GM19023 (cell line): ENCODE measurements around the gene TECR.
"Not testable (repeated sequence)": the region's sequence is repeated elsewhere in the genome, so short reads cannot be mapped to it uniquely, and the experiment has no call there.

Experiments used
- ATAC-seq: cut with Tn5 transposase; IDR thresholded peaks from one replicate; pipeline ENCODE4 v1.9.1; 2021; ENCODE audit warnings: mild to moderate bottlenecking, moderate library complexity; ENCODE audit not compliant: unreplicated experiment

TECR gene

DNA sequence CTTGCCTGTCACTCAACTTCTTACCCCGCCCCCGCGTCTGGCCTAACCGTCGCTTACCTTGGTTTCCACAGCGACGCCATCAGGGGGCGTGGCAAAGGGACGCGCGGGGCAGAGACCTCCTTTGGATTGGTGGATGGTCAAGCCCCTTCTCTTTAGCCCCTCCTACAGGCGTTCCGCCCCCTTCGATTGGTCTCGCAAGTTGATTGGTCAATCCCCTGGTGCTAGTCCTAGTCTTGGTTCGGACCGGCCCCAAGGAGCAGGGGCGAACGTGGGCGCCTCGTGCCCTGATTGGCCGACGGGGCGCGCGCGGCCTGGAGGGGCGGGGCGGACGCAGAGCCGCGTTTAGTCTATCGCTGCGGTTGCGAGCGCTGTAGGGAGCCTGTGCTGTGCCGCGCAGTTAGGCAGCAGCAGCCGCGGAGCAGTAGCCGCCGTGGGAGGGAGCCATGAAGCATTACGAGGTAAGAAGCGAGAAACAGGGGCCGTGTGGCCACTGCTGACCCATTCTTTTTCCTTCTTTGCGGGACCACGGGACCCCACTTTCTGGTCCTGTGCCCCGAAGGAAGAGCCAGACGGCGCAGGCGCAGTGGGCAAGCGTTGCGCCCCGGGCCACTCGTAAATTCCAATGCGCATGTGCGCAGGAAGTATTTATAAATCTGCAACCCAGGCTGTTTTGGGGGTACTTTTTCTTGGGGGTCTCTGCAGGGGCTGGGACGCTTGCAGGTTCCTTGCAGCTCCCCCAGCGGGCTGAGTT lies at the start of gene TECR:
Gene TECR, plus strand, starts transcription at position 341 of the 751 bp plus-strand sequence. Its CDS starts 103 bp downstream, at position 444.
- peak; percentile 95 for ATAC-seq

GRCh38 chr19:14479975-14480699 lies 49.3 kb upstream of the TECR start:
- no peak for ATAC-seq

DNA sequence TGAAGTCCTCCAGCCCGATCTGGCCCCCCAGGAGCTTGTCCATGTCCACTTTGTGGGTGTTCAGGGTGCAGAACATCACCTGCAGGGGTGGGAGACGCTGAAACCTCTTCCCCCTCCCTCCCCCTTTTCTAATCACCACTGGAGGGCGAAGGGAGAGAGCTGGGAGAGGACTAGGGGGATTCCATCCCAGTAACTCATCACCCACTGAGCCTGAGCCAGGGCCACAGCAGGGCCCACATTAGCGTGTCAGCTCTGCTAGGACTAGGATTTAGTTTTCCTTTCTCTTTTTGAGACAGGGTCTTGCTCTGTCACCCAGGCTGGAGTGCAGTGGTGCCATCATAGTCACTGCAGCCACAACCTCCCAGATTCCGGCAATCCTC lies 48.7 kb upstream of the TECR start:
- ATAC-seq = no peak

DNA sequence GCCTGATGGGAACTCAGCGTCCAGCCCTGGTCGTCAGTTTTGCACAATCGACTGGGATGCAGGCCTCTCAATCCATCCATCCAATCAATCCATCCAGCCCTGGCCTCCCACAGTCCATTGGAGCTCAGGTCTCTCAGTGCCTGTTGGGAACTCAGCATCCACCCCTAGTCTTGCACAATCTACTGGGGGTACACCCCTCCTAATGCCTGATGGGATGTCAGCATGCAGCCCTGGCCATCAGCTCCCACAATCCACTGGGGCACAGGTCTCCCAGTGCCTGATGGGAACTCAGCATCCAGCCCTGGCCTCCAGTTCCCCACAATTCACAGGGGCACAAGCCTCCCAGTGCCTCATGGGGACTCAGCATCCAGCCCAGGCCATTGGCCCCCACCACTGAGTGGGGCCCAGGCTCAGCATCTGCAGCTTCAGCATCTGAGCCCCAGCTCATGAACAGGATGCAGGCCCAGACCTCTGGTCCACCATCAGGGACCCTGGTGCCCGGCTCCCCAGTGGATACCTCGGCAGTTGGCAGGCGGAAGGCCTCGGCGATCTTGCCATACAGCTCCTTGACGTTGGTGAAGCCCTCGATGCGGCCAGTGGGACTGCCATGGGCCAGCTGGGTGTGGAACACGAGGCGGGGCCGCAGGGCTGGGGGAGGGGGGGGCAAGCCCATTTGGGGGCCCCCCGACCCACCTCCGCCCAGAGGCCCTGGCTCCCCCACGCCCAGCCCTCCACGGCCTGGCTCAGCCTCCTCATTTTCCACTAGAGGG lies 47.0 kb upstream of the TECR start:
- no peak for ATAC-seq

DNA sequence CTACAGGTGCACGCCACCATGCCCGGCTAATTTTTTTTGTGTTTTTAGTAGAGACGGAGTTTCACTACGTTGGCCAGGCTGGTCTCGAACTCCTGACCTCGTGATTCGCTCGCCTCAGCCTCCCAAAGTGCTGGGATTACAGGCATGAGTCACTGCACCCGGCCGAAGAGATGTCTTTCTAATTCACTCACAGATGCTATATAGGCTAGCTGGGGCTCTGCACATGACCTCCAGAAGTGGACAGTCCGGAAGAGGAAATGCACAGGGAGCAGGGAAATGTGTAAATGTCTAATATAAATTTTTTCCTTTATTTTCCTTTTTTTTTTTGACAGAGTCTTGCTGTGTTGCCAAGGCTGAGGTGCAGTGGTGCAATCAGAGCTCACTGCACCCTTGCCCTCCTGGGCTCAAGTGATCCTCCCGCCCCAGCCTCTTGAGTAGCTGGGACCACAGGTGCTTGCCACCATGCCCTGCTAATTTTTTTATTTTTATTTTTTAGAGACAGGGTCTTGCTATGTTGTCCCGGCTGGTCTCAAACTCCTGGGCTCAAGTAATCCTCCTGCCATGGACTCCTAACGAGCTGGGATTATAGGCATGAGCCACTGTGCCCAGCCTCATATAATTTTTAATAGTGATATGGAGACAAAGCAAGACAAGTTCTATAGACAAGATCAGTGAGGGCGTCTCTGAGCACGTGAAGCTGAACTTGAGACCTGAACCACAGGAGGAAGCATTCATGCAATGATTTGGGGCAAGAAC lies 41.8 kb upstream of the TECR start:
- no peak for ATAC-seq

DNA sequence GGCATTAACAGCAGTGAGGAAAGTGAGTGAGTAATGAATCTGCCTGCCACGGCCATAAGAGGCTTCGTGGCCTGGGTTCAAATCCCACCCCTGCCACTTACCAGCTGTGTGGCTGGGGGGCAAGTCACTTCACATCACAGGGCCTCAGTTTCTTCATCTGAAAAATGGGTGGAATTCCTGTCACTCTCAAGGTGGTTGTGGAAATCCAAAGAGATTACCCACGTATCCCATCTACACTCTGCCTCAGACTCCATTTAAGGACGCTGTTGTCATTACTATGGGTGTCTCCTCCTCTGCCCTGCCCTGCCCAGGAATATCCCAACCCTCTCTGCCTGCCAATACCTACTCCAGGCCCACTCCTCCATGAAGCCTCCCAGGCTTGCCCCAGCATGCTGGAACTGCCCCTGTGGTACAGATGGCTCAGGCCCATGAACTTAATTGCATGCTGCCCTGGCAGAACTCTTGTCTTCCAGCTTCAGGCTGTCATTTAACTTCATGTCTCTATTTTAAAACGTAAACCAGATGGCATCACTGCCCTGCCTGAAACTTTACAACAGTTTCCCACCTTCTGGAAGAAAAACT lies 36.5 kb upstream of the TECR start:
- no peak for ATAC-seq

DNA sequence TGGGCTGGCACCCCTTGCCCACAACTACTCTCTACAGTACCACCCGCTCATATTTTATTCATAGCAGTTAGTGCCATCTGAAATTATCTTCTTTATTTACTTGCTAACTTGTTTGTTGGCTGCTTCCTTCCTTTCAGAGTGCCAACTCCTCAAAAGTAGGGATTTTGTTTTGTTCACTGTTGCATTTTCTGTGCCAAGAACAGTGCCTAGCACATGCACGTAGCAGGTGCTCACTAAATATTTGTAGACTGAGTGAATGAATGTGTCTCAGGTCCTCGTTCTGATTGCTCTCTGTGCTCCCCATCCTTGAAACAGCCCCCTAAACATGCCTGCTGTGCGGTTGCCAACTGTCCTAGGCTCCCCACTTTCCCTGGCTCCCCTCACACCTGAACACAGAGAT lies 35.0 kb upstream of the TECR start:
- no peak for ATAC-seq

GRCh38 chr19:14494910-14495671 lies 34.3 kb upstream of the TECR start:
- ATAC-seq = no peak

DNA sequence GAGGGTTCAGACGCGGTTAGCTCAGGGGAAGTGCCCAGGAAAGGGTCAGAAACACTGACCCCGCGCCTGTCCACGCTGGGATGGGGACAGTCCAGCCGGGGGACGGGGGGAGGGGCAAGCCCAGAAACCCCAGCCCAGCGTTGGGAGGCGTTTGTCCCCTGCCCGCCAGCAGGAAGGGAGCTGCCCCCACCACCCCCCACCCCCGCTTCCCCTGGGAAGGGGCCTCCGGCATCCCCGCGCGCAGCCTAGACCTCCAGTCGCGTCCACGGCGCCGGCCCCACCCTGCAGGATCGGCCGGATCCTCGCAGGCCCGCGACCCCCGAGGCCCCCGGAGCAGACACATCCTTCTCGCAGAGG lies 33.7 kb upstream of the TECR start:
- peak; percentile 16 for ATAC-seq

GRCh38 chr19:14496029-14496833 lies 33.2 kb upstream of the TECR start, which contains the start of gene GIPC1:
GIPC1 (minus strand) TSS chr19:14496127; CDS start chr19:14482976, 13,151 bp downstream.
- ATAC-seq = peak; percentile 79

DNA sequence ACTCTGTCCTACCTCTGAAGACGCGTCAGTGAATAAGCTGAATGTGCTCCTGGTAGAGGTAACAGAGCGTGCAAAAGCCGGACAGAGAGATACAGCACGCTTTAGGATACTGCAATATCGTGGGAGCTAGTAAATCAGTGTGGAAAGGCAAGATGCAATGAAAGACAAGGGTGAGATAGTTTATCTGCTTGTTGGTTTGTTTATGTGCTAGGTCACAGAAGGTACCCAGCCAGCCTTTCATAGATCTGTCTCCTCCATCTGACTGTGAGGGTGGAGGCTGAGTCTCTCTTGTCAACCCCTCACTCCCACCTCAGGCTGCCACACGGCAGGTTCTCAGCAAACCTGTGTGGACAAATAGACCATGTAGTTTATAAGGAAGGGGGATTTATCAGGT lies 32.6 kb upstream of the TECR start:
- no peak for ATAC-seq

DNA sequence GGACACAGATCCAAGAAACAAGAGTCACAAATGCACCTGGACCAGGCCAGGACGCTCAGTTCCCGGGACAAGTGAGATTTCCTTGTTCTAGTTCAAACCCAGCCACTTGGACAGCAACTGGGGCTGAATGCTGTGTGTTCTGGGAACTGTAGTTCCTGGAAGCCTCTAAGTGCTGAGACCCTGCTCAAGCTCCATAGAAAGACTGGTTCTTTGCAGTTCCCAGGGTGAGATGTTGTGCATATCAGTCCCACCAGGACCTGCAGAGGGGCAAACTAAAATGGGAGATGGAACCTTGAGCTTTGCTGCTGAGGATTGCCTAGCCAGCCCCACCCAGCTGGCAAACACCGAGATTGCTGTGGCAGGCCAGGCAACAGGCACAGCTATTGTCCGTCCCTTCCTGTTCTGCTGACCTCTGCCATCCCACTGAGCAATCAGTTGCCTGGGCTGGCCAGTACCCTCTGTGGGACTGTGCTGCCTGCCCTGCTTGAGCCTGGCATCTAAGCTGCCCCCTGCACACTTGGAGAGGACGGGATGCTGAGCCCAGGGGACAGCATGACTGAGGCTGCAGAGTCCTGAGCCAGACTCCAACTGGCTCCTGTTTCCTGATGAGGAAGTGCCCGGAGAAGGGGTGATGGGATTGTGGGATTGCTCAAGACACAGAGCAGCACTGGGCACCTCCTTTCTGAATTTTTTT lies 32.0 kb upstream of the TECR start:
- ATAC-seq = no peak

DNA sequence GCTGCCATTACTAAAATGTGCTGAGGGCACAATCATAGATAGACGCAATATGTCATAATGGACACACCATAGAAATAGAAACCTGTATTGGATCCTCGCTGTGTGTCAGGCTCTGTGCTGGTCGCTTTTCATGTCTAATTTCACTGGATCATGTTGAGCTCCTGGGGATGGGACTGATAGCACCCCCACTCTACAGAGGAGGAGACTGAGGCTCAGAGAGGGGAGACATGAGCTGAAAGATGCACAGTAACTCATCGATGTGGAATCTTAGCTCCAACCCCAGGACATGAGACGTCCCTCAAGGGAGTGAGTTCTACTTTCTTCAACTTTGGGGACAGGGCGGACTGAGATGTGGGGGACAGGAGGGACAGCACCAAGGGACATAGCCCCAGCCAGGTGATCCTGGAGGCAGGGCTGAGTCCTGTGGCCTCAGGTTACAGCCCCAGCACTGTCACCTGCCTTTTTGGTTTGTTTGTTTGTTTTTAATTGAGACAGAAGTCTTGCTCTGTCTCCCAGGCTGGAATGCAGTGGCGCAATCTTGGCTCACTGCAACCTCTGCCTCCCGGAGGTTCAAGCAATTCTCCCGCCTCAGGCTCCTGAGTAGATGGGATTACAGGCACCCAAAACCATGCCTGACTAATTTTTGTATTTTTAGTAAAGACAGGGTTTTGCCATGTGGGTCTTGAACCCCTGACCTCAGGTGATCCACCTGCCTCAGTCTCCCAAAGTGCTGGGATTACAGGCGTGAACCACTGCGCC lies 26.9 kb upstream of the TECR start:
- no peak for ATAC-seq

DNA sequence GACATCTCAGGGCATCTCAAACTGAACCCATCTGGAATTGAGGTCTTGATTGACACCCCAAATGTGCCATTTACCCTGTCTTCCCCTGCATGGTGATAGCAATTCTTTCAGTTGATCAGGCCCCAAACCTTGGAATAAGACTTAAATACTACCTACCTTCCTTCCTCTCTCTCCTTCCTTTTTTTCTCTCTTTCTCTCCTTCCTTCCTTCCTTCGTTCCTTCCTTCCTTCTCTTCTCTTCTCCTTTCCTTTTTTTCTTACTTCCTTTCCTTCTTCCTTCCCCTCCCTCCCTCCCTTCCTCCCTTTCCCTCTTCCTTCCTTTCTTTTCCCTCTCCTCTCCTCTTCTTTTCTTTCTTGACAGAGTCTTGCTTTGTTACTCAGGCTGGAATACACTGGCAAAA lies 26.1 kb upstream of the TECR start:
- ATAC-seq = no peak

GRCh38 chr19:14504575-14504974 lies 24.8 kb upstream of the TECR start:
- ATAC-seq = not testable (repeated sequence)

DNA sequence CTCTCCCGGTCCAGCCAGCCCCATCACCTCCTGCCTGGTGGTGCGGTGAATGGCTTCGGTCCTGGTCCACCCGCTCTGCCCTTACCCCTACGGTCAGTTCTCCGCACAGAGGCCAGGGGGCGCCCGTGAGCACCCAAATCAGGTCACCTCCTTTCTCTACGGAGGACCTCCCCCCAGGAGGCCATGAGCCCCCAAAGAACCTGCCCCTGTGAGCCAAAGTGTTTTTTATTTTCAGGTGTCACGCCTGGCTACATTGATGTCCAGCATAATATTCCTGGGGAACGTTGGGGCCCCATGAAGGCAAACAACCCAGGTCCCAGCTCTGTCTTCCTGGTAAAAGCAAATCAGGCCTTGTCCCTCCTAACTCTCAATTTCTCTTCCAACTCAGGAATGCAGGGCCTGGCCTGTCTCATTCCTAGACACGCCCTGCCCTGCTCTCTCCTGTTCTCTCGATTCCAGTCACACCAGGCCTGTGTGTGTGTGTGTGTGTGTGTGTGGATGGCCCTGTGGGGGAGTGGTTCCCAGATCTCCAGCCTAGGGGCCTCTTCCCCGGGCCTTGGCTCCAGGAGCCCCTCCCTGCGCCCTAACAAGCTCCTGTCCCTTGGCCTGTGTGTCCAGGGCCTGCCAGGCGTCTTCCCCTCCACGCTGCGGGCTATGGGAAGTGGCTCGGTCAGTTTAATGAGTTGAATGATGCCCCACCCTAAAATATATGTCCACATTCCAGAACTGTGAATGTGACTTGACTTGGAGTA lies 23.7 kb upstream of the TECR start:
- no peak for ATAC-seq
